GM19468 (cell line): ENCODE results near the gene EFCAB6.
"Not testable (repeated sequence)": the region's sequence is repeated elsewhere in the genome, so short reads cannot be mapped to it uniquely, and the experiment has no call there.

ENCODE experiments used
- ATAC-seq: cut with Tn5 transposase; IDR thresholded peaks from one replicate; pipeline ENCODE4 v1.9.1; 2021; ENCODE audit warnings: mild to moderate bottlenecking, moderate library complexity, moderate number of reproducible peaks; ENCODE audit not compliant: unreplicated experiment; ENCODE audit errors: extremely low read depth

Gene EFCAB6

DNA sequence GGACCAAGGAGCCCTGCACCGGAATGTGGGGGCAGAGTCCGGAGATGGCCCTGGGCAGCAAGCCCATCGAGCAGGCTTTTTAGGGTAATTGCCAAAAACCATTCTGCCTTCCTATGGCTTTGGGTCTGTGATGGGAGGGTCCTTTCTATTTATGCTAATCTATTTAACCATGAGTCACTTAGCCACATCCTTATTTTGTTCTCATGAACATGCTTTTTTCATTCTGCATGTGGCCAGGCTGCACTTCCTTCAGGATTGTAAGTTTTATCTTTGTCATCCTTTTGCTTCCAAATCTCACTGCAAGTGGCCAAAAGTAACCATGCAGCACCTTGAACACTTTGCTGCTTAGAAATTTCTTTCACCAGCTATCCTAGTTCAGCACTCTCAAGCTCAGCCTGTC is 88.3 kb downstream of the EFCAB6 start:
- ATAC-seq = no peak

- no peak for ATAC-seq
These were observed 89.7 kb downstream of the EFCAB6 start for GRCh38 chr22:43722444-43722843.

GRCh38 chr22:43720716-43721115 is 91.4 kb downstream of the EFCAB6 start:
- ATAC-seq = no peak

DNA sequence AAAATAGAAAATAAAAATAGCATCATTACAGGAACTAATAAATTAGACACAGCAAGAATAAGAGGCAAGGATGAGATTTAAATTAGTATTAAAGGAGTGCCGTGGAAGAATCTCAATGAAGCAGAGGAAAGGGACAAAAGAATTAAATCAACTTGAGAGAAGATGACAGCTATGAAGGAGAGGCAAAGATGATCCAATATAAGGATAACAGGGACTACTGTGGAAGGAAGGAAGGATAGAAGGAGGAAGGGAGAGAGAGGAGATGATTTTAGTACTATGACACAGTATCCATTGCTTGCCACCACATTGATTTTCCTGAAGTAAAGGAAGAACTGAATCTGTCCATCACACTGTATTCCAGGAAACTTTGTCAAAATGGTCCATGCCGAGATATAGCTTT is 98.0 kb downstream of the EFCAB6 start:
- no peak for ATAC-seq

GRCh38 chr22:43711681-43712080 is 100.4 kb downstream of the EFCAB6 start:
- ATAC-seq = no peak

GRCh38 chr22:43707648-43708047 is 104.5 kb downstream of the EFCAB6 start:
- ATAC-seq = no peak

DNA sequence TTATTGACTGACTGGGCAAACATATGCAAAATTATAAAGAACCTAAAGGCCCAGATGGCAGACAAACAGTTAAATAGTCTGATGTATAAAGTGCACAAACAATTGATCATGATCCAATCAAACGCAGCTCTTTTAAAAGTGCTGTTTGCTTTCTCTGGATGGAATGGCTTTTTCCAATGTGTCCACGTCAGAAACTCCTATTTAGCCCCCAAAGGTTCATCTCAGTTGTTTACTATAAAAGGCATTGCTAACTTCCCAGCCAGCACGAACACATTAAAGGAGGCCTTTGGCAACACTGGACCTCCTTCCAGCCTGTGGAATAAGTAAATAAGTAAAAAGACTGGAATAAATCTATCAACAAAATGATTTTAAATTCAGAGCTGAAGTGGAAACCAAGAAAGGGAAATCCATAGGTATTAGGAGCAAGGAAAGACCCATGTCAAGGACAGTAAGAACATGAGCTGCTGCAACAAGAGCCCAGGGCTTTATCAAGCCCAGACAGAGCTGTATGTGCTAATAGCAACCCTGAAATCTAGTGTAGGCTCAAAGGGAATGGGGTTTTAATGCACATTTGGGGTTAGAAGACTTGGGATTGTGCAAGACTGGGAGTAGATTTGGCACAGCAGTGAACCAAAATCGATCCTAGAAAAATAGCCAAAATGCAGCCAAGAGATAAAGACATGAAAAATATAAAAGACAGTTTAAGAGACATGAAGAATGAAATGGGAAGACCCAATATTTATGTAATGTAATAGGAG is 105.4 kb downstream of the EFCAB6 start:
- no peak for ATAC-seq

- ATAC-seq = no peak
These were observed 106.0 kb downstream of the EFCAB6 start for GRCh38 chr22:43706151-43706550.

DNA sequence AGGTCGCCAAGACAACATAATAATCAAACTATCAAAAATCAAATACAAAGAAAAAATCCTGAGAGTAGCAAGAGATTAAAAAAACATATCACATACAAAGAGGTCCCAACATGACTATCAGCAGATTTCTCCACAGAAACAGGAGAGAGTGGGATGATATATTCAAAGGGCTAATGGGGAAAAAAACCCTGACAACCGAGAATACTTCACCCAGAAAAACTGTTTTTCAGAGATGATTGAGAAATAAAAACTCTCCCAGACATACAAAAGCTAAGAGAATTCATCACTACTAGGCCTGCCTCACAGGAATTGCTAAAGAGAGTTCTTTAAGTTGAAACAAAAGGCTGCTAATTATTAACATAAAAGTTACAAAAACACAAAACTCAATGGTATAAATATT is 108.1 kb downstream of the EFCAB6 start:
- ATAC-seq = no peak

DNA sequence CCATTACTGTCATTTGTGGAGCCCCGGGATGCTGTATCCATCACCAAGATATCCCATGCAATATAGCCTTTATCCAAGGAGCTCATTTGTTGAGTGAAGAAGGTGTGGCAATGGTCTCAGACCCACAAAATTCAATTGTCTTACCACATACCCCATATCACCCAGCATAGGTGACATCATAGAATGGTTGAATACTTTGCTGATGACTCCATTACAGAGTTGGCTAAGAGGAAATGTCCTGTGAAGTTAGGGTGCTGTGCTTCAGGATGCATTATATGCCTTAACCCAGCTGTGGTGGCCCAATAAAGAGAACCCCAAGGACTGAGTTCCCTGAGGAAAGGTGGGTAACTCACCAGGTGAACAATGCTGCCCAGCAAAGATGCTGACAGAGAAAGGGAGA is 113.7 kb downstream of the EFCAB6 start:
- ATAC-seq = no peak

DNA sequence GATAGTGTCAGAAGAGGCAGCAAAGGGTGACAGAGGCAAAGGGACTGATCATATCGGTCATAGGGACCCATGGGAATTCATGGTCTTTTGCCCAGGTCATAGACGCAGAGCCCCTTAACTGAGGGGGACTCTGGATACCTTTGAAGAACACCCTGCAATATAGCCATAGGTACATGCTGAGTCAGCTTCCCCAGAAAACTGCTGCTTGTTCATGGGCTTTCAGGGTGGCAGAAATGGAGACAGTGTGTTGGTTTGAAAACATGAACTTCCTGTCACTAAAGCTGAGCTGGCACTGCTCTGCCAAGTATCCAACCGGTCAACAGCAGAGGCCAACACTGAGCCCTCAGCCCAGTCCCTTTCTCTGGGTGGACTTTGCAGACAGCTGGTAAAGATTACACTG is 114.2 kb downstream of the EFCAB6 start:
- ATAC-seq = no peak

GRCh38 chr22:43693249-43693648 is 118.9 kb downstream of the EFCAB6 start:
- no peak for ATAC-seq

DNA sequence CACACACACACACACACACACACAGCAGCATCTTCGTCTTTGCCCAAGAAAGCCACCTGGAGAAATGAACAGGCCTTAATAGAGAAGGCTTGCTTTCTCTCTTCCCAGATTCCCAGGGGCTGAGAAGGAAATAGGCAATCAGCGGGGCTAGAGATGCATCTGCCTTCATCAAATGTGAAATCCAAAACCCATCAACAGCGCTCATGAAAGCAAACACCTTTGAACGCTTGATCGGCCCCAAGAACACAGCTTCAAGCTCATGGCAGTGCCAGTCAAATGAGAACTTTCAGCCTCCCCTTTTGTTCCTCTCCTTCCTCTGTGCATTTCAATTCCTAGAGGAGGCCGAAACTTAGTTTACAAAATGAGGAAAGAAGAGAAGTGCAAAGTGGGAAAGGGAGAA is 122.7 kb downstream of the EFCAB6 start:
- ATAC-seq = no peak

GRCh38 chr22:43682851-43683250 is 129.3 kb downstream of the EFCAB6 start:
- ATAC-seq = no peak

DNA sequence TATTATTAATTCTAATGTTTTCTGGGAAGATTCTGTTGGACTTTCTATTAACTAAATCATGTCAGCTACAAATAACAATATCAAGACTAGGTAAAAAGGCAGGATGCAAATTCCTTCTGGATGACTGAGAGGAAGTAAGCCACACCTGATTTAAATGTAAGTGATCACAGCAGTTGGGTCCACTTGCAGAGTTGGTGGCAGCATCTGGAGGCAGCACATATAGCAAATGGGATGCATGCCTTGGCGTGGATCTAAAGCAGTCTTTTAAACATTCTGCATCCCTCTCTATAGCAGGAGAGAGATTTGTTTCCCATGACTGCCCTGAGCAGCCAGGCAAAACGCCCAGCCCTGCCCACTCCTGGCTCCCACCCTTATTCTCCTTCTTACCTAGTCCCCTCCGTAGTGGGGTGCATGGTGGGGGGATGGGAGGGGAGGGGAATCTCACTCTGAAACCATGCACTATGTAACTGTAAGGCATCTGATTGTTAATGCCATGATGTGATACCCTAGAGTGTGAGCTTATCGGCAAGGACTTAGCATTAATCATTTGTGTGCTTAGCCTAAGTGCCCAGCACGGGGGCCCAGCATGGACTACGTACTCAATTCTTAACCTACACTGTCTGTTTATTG is 130.3 kb downstream of the EFCAB6 start:
- ATAC-seq = no peak

DNA sequence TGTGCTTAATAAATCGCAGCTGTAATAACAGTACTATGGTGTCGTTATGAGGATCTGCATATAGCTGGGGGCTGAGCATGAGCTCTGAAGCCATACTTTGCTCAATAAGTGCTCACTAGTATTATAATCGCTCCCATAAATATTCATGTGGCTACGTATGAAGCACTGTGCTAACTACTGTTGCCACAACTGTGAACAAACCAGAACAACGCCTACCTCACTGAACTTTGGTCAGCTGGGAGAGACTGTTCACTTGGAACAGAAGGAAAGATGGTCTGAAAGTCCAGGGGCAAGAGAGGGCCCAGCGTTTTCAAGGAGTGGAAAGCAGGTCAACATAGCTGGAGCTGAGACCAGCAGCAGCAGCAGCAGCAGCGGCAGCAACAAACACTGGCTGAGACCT is 141.6 kb downstream of the EFCAB6 start:
- ATAC-seq = no peak

DNA sequence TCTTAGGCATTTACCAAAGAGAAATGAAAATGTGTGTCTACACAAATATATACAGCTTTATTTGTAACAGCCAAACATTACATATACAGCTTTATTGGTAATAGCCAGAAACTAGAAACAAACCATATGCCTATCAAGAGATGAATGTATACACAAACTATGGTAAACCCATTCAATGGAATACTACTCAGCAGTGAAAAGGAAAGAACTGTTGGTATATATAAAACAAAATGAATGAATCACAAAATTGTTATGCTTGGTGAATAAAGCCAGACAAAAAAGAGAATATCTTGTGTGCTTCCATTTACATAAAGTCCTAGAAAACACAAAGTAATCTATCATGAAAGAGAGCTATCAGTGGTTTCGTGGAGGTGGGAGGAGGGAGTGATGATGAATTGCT is 142.9 kb downstream of the EFCAB6 start:
- ATAC-seq = no peak

- ATAC-seq = no peak
These were observed 144.4 kb downstream of the EFCAB6 start for GRCh38 chr22:43667656-43668055.

- no peak for ATAC-seq
These were observed 145.6 kb downstream of the EFCAB6 start for GRCh38 chr22:43666457-43666856.

- ATAC-seq = no peak
These were observed 153.3 kb downstream of the EFCAB6 start for GRCh38 chr22:43658823-43659222.

GRCh38 chr22:43656581-43656980 is 155.5 kb downstream of the EFCAB6 start:
- not testable (repeated sequence) for ATAC-seq

DNA sequence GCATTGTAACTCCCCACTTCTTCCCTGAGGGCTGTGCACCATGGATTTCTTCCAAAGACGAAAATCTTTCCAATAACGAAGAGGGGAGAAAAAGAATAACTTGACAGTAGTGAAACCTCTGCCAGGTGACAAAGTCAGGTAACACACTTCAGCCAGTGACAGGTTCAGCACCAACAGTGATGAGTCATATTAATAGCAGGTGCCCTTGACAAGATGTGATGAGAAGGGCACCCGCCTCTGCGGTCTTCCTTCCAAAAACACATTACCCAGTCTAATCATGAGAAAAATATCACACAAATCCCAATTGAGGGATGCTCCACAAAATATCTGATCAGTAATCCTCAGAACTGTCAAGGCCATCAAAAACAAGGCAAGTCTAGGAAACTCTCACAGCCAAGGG is 157.8 kb downstream of the EFCAB6 start:
- ATAC-seq = no peak
